SHP77 (cell line): Measurements from ENCODE around the gene TNRC6A.
A peak's percentile ranks its signal among the peaks of the same experiment; 100 is the strongest.
"Not testable (repeated sequence)": the region's sequence is repeated elsewhere in the genome, so short reads cannot be mapped to it uniquely, and the experiment has no call there.

Experiments
- DNase-seq, 2 experiments: peaks; one replicate each; lab custom pipeline; 2025; lab: John Stamatoyannopoulos, UW

Gene TNRC6A

DNA sequence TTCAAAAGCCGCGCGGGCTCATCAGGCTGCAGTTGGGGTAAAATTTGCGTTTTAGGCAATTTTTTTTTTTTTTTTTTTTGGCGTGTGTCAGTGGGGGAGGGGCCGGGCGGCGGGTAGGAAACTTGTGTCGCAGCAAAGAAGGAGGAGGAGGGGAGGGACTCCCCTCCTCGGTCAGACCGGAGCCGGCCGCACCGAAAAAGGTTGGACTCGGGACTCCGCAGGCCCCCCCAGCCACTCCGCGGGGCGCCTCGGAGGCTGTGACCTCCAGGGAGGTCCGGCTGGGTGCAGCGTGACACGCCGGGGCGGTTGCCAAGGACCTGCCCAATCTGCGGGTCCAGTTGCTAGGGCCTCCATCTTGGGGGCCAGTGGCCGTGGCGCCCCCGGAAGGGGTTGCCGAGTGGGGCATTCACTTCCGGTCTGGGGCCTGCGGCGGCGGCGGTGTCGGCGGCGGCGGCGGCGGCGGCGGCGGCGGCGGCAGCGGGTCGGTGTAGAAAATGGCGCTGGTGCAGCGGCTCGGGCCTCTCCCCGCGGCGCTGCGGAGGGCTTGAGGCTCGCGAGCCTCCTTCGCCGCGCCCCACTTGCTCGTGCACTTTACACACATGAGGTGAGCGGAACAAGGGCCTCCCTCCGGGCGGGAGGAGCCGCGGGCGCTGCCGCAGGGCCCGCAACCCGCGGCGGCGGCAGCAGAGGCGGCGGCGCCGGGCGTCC, at the start of gene TNRC6A:
TNRC6A (plus strand) TSS at position 409 of the 708 bp plus-strand sequence; CDS start at position 600, 191 bp downstream.
- DNase-seq: peak; percentile 16 to 77

DNA sequence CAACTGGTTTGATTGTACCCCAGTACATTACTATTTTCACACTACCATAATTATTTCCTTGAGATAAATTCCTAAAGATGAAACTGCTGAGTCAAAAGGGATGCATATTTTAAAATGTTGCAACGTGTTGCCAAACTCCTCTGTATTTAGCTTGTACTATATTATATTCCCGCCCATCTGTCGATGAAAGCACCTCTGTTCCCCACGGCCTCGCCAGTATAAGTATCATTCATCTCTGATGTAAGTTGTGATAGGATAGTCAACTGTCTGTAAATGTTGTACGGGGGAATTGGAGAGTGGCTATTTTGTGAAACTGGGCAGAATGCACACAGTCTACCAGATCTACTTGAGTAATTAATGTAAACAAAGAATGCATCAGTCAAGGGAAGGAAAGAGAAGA, 47.7 kb upstream of the TNRC6A start:
- no peak for DNase-seq

DNA sequence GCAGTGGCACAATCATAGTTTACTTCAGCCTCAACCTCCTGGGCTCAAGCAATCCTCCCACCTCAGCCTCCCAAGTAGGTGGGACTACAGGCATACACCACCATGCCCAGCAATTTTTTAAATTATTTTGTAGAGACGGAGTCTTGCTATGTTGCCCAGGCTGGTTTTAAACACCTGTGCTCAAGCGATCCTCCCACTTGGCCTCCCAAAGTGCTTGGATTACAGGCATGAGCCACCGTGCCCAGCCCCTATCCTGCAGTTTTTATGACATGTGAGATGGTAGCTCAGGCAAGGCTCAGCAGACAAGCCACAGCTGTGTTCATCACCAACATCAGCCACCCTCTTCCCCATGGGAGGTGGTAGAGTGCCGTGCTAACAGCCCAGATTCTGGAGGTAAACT, 46.2 kb upstream of the TNRC6A start:
- DNase-seq: no peak

DNA sequence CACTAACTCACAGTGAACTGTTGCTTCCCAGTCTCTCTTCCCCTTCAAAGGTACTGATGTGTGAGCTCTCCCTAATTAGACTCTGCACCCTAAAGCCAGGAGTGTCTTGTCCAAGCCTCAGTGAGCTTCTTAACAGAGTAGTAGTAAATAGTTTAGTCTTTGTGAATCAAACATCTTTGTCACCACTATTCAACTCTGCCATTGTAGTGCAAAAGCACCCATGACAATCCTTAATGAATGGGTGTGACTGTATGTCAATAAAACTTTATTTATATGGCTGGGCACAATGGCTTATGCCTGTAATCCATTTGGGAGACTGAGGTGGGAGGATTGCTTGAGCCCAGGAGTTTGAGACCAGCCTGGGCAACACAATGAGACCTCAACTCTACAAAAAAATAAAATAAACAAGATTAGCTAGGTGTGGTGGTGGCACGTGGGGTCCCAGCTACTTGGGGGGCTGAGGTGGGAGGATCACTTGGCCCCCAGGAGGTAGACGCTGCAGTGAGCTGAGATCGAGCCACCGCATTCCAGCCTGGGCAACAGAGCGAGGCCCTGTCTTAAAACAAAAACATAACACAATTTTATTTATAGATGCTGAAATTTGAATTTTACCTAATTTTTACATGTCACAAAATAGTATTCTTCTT, 45.5 kb upstream of the TNRC6A start:
- no peak for DNase-seq

DNA sequence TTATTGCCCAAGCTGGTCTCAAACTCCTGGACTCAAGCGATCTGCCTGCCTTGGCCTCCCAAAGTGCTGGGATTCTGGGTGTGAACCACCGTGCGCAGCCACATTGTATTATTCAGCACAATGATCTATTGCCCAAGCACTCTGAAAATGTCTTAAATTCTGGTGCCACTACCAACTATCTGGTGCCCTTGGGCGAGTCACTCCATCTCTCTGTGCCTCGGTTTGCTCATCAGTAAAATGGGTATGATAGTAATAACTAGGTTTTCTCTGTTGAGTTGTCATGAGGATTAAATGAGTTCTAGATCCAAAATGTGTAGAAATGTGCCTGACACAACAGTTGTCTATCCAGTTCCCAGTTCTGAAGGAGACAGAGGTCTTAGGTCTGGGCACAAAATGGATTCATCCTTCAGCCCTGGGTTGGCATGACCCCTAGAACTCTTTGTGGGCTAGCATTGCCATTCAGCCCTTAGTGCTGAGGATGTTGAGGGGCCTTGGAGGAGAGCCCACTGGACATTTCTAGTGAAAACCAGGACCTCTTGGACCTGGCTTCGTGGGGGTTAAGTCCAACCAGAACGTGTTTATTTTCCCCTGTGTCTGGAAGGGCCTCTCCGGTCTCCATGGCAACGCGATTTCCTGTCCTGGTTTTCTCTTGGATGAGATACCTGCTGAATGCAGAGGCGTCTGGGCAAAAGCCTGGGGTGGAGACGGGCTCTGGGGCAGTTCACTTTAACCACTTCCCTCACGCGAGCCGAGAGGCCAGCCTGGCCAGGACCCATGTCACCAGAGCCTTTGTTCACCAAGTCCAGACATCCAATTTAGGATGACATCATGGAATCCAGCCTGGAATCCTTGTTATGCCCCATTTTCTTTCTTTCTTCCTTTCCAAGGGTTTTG, 43.7 kb upstream of the TNRC6A start:
- DNase-seq: peak; percentile 28 to 31

DNA sequence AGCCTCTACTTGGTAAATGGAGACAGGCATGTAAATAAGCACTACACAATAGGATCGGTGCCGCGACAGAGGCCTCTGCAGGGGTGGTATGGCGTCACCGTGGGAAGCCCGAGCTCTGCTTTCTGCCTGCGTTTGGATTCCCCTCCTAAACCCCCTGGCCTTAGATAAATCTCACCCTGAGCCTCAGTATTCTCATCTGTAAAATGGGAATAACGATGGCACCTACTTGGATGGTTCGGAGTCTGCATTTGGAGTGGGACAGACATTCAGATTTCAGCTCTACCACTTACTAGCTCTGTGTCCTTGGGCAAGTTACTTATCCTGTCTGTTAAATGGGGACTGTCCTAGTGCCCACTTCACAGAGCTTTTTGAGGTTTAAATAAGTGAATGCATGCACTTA, 42.8 kb upstream of the TNRC6A start:
- no peak for DNase-seq

DNA sequence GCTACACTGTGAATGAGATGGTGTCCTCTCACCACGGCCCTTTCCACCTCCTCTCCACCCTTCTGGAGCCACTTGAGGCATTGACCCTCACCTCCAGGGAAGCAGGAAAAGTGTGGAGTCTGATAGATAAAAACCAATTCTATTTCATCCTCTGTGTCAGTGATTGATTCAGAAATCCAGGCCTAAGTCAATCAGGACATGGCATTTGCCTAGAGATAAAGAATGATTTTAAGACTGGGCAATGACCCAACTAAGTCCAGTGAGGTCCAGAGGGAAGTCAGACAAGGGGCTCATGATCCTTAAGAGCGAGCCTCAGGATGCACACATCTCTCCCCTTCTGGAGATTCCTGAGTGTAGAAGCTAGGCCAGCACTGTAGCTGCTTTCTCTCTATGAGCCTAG, 41.1 kb upstream of the TNRC6A start:
- no peak for DNase-seq

DNA sequence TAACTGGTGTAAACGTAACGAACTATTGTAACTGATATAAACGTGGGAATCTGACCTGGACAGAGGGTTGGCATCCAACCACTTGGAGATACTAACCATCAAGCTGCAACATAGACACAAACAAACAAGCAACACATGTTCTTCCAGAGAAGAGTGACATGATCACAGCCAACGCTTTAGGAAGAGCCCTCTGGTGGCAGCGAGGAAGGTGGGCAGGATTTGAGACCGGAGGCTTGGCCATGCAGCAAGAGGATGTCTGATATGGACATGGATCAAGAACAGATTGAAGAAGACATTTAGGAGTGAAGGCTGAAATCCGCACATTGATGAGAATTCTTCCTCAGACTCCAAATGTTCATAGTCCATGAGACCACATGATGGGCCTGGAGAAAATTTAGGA, 40.3 kb upstream of the TNRC6A start:
- DNase-seq: peak in 1 of 2 experiments; percentile 15

DNA sequence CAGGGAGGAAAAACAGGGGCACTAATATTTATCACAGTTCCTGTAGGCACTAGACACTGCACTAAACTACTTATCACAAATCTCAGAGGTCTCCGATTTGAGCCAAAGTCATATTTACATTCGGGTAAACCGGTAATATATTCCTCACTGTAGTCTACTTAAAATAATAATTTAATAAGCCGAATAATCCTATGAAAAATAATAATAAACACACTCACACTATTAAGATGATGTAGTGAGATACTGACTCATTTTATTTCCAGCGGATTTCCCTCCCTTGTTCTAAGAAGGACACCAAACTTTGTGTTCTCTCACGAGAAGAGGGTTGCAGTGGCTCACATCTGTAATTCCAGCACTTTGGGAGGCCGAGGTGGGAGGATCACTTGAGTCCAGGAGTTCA, 36.6 kb upstream of the TNRC6A start:
- no peak for DNase-seq

DNA sequence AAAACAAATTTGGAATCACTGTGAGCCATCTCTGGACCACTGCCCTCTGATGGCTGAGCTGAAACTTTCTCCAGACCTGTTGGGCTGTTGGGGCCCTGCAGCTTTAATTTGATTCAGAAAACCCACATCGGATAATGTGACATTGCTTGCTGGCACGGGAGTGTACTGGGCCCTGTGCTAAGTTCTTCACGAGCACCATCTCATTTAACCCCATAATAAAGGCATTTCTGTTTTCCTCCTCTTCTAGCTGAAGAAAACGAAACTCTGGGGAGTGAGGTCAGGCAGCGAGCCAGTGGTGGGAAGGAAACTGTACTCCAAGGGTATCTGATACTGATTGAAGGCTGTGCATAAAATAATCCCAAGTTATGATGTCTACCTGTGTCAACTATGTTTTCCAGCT, 34.5 kb upstream of the TNRC6A start:
- DNase-seq: no peak

DNA sequence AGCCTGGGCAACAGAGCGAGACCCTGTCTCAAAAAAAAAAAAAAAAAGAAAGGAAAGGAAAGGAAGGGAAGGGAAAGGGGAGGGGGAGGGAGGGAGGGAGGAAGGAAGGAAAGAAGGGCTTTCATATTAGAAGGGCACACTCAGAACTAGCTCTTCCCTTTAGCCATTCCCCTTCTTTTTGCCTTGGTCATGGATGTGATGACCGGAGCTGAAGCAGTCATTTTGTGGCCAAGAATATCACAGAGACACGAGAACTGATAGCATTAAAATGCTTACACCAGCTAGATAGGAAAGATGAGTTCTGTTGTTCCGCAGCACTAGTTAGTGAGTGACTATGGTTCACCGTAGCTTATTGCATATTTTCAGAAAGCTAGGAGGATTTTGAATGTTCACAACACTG, 32.8 kb upstream of the TNRC6A start:
- no peak for DNase-seq

DNA sequence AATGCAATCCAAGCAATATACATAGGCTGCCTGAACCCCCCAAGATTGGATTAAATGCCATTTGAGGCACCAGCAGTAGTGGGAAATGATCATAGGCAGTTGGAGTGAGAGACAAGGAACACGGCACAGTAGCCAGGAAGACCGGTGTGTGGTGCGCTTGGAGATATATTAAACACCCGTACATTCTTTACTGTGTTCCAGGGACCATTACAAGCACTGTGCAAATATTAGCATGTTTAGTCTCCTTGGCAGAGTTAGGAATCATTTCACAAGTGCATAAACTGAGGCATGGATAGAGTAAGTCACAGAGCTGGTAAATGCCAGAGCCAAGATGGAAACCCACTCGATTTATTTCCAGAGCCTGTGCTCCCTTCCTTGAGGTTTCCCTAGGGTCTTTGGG, 31.1 kb upstream of the TNRC6A start:
- no peak for DNase-seq

DNA sequence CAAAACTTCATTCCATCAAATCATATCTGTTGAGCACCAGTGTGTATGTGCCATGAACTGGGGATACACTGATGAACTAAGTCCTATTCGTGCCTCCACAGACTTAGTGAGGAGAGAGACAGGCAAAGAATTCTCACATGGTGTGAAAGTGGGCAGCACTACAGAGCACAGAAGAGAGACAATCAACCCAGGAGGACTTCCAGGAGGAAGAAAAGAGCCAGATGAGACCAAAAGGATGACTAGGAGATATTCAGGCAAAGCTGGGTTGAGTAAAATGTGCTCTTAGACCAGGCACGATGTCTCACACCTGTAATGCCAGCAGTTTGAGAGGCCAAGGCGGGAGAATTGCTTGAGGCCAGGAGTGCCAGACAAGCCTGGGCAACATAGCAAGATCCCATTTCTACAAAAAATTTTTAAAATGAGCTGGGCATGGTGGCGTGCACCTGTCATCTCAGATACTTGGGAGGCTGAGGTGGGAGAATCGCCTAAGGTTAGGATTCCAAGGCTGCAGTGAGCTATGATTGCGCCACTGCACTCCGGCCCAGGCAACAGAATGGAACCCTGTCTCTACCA, 30.2 kb upstream of the TNRC6A start:
- DNase-seq: no peak

DNA sequence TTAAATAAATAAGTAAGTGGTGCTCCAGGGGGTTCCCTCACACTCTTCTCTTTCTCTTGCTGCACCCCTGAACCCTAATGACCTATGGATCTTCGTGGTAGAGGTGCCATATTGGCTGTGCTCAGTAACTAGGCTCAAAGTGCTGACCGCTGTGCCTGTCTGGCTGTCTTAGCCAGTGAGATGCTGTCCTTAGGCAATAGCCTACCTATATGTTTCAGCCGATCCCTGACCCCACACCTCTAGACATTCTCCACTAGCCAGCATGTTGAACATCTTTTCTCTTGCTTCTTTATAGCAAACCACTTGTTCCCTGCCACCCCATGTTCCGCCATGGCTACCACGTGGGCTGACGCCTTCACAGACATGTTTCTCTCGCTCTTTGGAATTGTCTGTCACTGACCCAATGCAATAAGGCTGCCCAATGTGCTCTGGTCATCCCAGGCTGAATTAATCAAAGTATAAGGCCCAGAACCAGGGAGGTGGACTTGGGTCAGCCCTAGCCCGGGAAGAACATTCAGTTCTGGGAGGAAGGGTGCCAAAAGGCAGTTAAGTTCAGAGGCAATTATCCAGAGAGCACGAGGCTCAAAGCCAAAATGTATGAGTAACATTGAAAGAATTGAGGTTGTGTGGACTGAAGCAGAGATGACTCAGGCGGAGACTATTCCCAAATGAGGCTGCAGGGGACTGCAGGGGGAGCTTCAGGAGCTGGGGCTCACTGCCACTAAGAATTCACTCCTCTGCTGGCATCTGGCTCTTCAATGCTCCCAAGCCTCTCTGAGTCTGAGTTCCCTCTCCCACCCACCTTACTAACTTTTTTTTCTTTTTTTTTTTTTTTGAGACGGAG, 28.7 kb upstream of the TNRC6A start:
- DNase-seq: no peak

DNA sequence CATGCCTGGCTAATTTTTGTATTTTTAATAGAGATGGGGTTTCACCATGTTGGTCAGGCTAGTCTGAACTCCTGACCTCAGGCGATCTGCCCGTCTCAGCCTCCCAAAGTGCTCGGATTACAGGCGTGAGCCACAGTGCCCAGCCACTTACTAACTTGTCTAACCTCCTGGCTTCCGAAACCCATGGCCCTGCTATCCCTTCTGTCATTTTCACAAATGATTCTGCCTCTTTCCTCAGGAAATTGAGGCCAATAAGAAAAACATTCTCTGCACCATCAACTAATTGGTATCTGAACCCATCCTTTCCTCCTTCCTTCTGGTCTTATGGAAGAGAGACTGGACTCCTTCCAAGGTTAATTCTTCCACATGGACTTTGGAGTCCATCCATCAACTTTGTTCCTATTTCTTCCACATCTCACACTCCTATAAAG, 27.9 kb upstream of the TNRC6A start:
- DNase-seq: no peak

DNA sequence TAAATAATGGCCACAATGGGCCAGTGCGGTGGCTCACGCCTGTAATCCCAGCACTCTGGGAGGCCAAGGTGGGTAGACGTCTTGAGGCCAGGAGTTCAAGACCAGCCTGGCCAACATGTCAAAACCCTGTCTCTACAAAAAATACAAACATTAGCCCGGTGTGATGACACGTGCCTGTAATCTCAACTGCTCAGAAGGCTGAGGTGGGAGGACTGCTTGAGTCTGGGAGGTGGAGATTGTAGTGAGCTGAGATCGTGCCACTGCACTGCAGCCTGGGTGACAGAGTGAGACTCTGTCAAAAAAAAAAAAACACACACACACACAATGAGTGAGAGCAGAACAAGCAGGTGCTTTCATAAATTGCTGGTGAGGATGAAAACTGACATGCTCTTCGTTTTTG, 21.7 kb upstream of the TNRC6A start:
- not testable (repeated sequence) for DNase-seq

DNA sequence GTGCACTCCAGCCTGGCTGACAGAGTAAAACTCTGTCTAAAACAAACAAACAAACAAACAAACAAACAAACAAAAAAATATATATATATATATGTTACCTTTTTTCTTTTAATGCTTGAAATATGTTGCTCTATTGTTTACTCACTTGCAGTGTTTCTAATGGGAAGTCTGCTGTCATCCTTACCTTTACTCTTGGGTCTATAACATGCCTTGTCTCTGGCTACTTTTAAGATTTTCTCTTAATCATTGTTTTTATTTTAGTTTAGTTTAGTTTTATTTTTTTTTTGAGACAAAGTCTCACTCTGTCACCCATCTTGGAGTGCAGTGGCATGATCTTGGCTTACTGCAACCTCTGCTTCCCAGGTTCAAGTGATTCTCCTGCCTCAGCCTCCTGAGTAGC, 16.1 kb upstream of the TNRC6A start:
- no peak for DNase-seq

DNA sequence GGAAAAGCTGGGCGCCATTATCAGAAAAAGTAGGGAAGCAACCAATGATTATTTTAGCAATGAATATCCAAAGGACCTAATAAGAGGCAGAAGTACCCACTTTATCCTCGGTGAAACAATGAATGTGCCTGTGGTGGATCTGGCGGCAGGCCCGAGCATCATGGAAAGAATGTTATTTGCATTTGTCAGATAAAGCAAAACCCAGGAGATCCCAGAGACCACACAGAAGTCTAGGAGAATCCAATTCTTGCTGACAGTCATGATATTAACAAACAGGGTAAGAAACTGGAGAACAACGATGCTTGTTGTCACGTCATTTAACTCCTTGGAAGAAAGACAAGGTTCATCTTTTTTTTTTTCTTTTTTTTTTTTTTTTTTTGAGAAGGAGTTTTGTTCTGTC, 12.0 kb upstream of the TNRC6A start:
- no peak for DNase-seq

DNA sequence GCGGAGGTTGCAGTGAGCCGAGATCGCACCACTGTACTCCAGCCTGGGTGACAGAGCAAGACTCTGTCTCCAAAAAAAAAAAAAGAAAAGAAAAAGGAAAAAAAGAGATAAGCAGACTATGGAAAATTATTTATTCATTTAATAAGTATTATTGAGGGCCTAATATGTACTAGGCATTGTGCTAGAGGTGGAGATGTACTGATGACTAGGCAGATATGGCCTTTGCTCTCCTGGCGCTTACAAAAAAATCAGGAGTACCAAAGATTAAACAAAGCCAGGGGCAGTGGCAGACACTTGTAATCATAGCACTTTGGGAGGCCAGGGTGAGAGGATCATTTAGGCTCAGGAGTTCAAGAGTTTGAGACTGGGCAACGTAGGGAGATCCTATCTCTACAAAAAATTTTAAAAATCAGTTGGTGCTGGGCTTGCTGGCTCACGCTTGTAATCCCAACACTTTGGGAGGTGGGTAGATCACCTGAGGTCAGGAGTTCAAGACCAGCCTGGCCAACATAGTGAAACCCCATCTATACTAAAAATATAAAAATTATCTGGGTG, 10.4 kb upstream of the TNRC6A start:
- DNase-seq: no peak

DNA sequence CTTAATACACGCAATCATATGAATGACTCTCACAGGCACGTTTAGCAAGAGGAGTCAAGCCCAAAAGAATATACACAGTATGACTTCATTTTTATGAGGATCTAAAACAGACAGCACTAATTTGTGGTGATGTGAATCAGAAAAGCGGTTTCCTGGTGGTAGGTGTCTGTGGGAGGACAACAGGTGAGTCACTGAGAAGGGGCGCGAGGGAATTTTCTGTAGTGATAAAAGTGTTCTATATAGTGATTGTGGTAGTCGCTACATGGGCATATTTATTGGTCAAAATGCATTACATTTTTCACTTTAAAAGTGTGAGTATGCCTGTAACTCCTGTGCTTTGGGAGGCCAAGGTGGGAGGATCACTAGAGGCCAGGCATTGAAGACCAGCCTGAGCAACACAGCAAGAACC, 7.6 kb upstream of the TNRC6A start:
- no peak for DNase-seq

DNA sequence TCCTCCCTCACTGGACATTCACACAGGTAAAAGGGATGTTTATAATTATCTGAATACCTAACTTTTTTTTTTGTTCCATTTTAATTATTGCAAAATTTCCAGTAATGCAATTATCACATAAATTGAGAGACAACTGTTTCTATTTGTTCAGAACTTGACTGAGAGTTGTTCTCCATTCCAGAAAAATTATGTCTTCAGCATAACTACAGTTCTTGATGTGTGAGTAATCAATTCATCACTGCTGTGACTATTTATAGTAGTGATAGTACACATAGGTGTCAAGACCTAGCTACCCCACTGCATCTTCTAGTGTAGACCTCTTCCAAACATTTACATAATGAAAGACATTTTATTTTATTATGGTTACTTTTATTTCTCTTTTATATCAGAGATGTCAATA, 5.8 kb upstream of the TNRC6A start:
- DNase-seq: no peak
